Ishikawa (cell line): ENCODE results near the gene SPACA6.

ENCODE experiments used
- CEBPB ChIP-seq: IDR thresholded peaks from 2 replicates; pipeline ENCODE4 v1.6.1; 2012
- CREB1 ChIP-seq: IDR thresholded peaks from 2 replicates; pipeline ENCODE4 v1.6.1; 2012; ENCODE audit warnings: low read depth
- EGR1 ChIP-seq: IDR thresholded peaks from 2 replicates; pipeline ENCODE4 v1.6.1; 2012
- EP300 ChIP-seq: IDR thresholded peaks from 2 replicates; pipeline ENCODE4 v1.6.1; 2012; ENCODE audit warnings: borderline replicate concordance
- FOXM1 ChIP-seq: IDR thresholded peaks from 2 replicates; pipeline ENCODE4 v1.6.1; 2012; ENCODE audit warnings: low read depth, borderline replicate concordance
- MAX ChIP-seq: IDR thresholded peaks from 2 replicates; pipeline ENCODE4 v1.6.1; 2012
- NFIC ChIP-seq: IDR thresholded peaks from 2 replicates; pipeline ENCODE4 v1.6.1; 2012
- RAD21 ChIP-seq: IDR thresholded peaks from 2 replicates; pipeline ENCODE4 v1.6.1; 2012; ENCODE audit warnings: low read depth
- REST ChIP-seq: IDR thresholded peaks from 2 replicates; pipeline ENCODE4 v1.6.1; 2012; ENCODE audit warnings: low read depth, mild to moderate bottlenecking
- TAF1 ChIP-seq: IDR thresholded peaks from 2 replicates; pipeline ENCODE4 v1.6.1; 2012; ENCODE audit warnings: low read depth, mild to moderate bottlenecking
- TCF12 ChIP-seq: IDR thresholded peaks from 2 replicates; pipeline ENCODE4 v1.6.1; 2012; ENCODE audit warnings: low read depth
- TEAD4 ChIP-seq: IDR thresholded peaks from 2 replicates; pipeline ENCODE4 v1.6.1; 2012
- YY1 ChIP-seq: IDR thresholded peaks from 2 replicates; pipeline ENCODE4 v1.6.1; 2012; ENCODE audit warnings: low read depth
- ZBTB7A ChIP-seq: IDR thresholded peaks from 2 replicates; pipeline ENCODE4 v1.6.1; 2012; ENCODE audit warnings: low read depth
- TF ChIP-seq, protein P1 (sequence below): IDR thresholded peaks from 2 replicates; pipeline ENCODE4 v1.6.1; 2012

The SPACA6 gene

GRCh38 chr19:51746731-51747130 is 53.6 kb downstream of the SPACA6 start:
- TF ChIP-seq REST: no peak
- TF ChIP-seq, protein P1, sequence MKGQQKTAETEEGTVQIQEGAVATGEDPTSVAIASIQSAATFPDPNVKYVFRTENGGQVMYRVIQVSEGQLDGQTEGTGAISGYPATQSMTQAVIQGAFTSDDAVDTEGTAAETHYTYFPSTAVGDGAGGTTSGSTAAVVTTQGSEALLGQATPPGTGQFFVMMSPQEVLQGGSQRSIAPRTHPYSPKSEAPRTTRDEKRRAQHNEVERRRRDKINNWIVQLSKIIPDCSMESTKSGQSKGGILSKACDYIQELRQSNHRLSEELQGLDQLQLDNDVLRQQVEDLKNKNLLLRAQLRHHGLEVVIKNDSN: no peak
- no peak for TF ChIP-seq MAX
- TF ChIP-seq RAD21: no peak
- TF ChIP-seq CEBPB: no peak
- no peak for TF ChIP-seq CREB1
- TF ChIP-seq ZBTB7A: no peak
- no peak for TF ChIP-seq TAF1
- TF ChIP-seq NFIC: no peak
- TF ChIP-seq EP300: no peak
- TF ChIP-seq YY1: no peak
- no peak for TF ChIP-seq FOXM1
- TF ChIP-seq TEAD4: no peak
- no peak for TF ChIP-seq TCF12
- no peak for TF ChIP-seq EGR1

DNA sequence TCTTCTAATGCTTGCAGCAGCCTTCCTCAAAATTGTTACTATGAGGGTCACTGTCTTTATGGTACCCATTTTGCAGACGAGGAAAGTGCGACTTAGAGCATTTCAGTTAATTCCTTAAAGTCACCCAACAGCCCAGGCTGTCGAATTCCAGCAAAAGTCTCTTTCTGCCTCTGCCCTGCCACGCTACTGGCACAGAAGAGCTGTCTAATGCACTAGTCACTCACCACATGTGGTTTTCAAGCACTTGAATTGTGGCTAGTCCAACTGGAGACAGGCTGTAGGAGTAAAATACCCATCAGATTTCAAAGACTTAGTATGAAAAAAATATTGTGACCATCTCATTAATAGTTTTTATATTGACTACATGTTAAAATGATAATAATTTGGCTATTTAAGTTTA is 56.8 kb downstream of the SPACA6 start:
- no peak for TF ChIP-seq ZBTB7A
- TF ChIP-seq CREB1: no peak
- TF ChIP-seq MAX: no peak
- no peak for TF ChIP-seq FOXM1
- TF ChIP-seq, protein P1: no peak
- no peak for TF ChIP-seq NFIC
- no peak for TF ChIP-seq TCF12
- TF ChIP-seq RAD21: no peak

DNA sequence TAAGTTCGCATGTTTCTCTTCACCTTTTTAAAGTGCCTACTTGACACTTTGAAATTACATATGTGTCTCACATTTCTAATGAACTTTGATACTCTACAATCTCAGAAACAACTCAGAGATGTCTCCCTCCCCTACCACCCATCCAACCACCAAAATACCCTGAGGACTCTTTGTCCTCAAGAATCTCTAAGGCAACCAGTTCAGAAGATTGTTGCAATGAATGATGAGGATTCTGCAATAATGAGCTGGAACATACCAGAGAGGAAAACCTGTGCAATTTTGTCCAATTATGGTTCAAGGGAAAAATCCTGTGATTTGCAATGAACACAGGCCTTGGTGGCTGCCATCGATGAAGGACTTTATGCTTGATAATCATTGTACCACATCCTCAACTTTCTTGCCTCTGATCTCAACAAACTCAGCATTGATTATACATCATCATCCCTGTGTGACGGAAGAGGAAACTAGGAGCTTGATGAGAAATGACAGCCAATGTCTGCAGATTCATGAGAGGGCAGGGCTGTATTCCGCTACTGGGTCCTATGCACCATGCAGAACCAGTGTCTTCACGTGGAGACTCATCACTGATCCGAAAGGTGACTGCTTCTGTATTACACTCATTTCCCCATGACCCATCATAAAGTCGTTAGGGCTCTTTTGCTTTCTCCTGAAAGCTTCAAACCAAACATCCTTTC is 57.4 kb downstream of the SPACA6 start:
- TF ChIP-seq, protein P1: no peak
- TF ChIP-seq CEBPB: no peak
- no peak for TF ChIP-seq ZBTB7A
- TF ChIP-seq TEAD4: no peak
- no peak for TF ChIP-seq CREB1
- TF ChIP-seq MAX: no peak
- no peak for TF ChIP-seq RAD21
- no peak for TF ChIP-seq TAF1
- no peak for TF ChIP-seq TCF12
- TF ChIP-seq REST: no peak
- no peak for TF ChIP-seq NFIC
- no peak for TF ChIP-seq FOXM1
- TF ChIP-seq EP300: no peak
- no peak for TF ChIP-seq EGR1
- no peak for TF ChIP-seq YY1

DNA sequence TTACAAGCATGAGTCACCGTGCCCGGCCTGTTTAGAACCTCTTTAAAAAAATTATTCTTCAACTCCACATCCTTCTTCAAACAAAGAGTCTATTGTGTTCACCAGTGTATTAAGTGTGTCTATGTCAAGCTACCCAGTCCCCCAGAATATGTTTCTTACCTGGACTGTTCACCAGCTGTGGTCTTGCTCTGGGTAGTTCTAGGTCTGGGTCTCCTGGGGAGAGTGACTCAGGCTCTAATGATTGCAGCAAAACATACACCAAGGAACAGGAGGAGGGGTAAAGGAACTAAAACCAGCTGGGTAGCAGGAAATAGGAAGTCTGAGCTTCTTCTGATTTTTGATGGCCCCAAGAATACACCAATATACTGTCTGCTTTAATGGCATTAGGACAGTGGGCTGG is 58.5 kb downstream of the SPACA6 start, which contains the start of gene FPR1:
Gene FPR1 (minus strand): TSS at position 224 of the 400 bp plus-strand sequence. CDS start 4,884 bp downstream, outside the sequence.
- TF ChIP-seq ZBTB7A: no peak
- no peak for TF ChIP-seq TEAD4
- TF ChIP-seq RAD21: no peak
- TF ChIP-seq EGR1: no peak
- no peak for TF ChIP-seq YY1
- TF ChIP-seq, protein P1: no peak
- TF ChIP-seq FOXM1: no peak
- TF ChIP-seq CREB1: no peak
- TF ChIP-seq MAX: no peak
